ENCODE results near the gene PDS5A.

- TF ChIP-seq RAD21 (CRISPR knock-in tag; conservative IDR thresholded peaks at IDR 0.05 in 1 of 2, IDR thresholded peaks at IDR 0.05 in 1 of 2) (no peak), TAF1 (IDR thresholded peaks at IDR 0.05; ENCODE audit: control insufficient read depth, extremely low read depth, insufficient read depth, low read length, severe bottlenecking) (no peak), MYC (IDR thresholded peaks at IDR 0.05; ENCODE audit: low read depth, low read length) (no peak), MYC (CRISPR knock-in tag; IDR thresholded peaks at IDR 0.05; ENCODE audit: borderline replicate concordance, low read depth) (no peak), CTCF (IDR thresholded peaks at IDR 0.05 in 2 of 3, conservative IDR thresholded peaks at IDR 0.05 in 1 of 3; ENCODE audit: insufficient read depth in 2 of 3, low read depth in 1 of 3, low read length in 3 of 3) (no peak), CCAR2 (IDR thresholded peaks at IDR 0.05; ENCODE audit: low read depth, low read length) (no peak), ZNF318 (IDR thresholded peaks at IDR 0.05; ENCODE audit: borderline replicate concordance in 1 of 2, low read depth in 1 of 2) (no peak)
- TF ChIP-seq, protein P1, sequence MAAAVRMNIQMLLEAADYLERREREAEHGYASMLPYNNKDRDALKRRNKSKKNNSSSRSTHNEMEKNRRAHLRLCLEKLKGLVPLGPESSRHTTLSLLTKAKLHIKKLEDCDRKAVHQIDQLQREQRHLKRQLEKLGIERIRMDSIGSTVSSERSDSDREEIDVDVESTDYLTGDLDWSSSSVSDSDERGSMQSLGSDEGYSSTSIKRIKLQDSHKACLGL (CRISPR knock-in tag; IDR thresholded peaks at IDR 0.05; ENCODE audit: borderline replicate concordance, poor library complexity, severe bottlenecking): no peak
These were observed 64.2 kb downstream of the PDS5A start for GRCh38 chr4:39913471-39913870.

Data from K562 (cell line).